Karpas-422 (cell line): ENCODE results near the gene CRYGA. TPM values are rescaled to one million over a fixed set of nuclear protein-coding genes. Genes with fewer than 3 reads are reported as not detected.

Experiments used
- DNase-seq: peaks from one replicate; pipeline ENCODE4 v3.0.0-alpha.2; 2015
- H2AFZ ChIP-seq: fragments of 200-600 bp; sonication (generic); 2 replicates; pipeline ENCODE4 v1.6.1; 2014; ENCODE audit warnings: antibody characterized with exemption, low read length, mixed read lengths
- H3K27ac ChIP-seq: fragments of 200-600 bp; sonication (generic); 2 replicates; pipeline ENCODE4 v1.5.1; 2014; ENCODE audit warnings: mild to moderate bottlenecking, low read length, moderate library complexity
- H3K27me3 ChIP-seq: fragments of 200-600 bp; sonication (generic); 2 replicates; pipeline ENCODE4 v1.6.1; 2014; ENCODE audit warnings: low read length, mixed read lengths
- H3K36me3 ChIP-seq: fragments of 200-600 bp; sonication (generic); 2 replicates; pipeline ENCODE4 v1.6.1; 2014; ENCODE audit warnings: low read length, mixed read lengths; ENCODE audit not compliant: insufficient read depth
- H3K4me1 ChIP-seq: fragments of 200-600 bp; sonication (generic); 2 replicates; pipeline ENCODE4 v1.6.1; 2014; ENCODE audit warnings: mild to moderate bottlenecking, low read length, mixed read lengths
- H3K4me2 ChIP-seq: fragments of 200-600 bp; sonication (generic); 2 replicates; pipeline ENCODE4 v1.6.1; 2014; ENCODE audit warnings: low read length, low read depth, mild to moderate bottlenecking; ENCODE audit not compliant: poor library complexity, severe bottlenecking
- H3K4me3 ChIP-seq: fragments of 200-600 bp; sonication (generic); 2 replicates; pipeline ENCODE4 v1.5.1; 2014; ENCODE audit warnings: mild to moderate bottlenecking, antibody characterized with exemption, low read length, mixed read lengths
- H3K79me2 ChIP-seq: fragments of 200-600 bp; sonication (generic); 2 replicates; pipeline ENCODE4 v1.6.1; 2014; ENCODE audit warnings: mild to moderate bottlenecking, low read length, mixed read lengths
- H3K9ac ChIP-seq: fragments of 200-600 bp; sonication (generic); 2 replicates; pipeline ENCODE4 v1.6.0; 2014; ENCODE audit warnings: low read length
- H3K9me2 ChIP-seq: fragments of 200-600 bp; sonication (generic), shearing (Covaris generic); replicated peaks from 2 replicates; pipeline ENCODE4 v1.6.0; 2014; ENCODE audit warnings: mild to moderate bottlenecking, low read length, moderate library complexity; ENCODE audit not compliant: insufficient read depth
- H3K9me3 ChIP-seq: fragments of 300-700, 200-600 bp; sonication (generic); 2 replicates; pipeline ENCODE4 v1.6.1; 2014; ENCODE audit warnings: low read length, mixed read lengths
- H4K20me1 ChIP-seq: fragments of 200-600 bp; sonication (generic); 2 replicates; pipeline ENCODE4 v1.6.1; 2014; ENCODE audit warnings: mild to moderate bottlenecking, antibody characterized with exemption, low read length, low read depth; ENCODE audit not compliant: insufficient read depth
- total RNA-seq: library from RNA; depleted of rRNA; stranded (reverse); fragments of >200 nt; shearing (Covaris generic); gene quantifications from 2 replicates; pipeline ENCODE4 v1.2.3, GENCODE V29; 2014; ENCODE audit warnings: low replicate concordance

Gene CRYGA
- total RNA-seq, 1 experiment from 2014 or later = not detected

- Histone ChIP-seq H2AFZ (no peak overlapping the region), H3K36me3 (no peaks in the 10 kb centered on the region), H3K27ac (no peak overlapping the region), H3K27me3 (no peaks in the 10 kb centered on the region), H3K9me2 (no peaks in the 10 kb centered on the region), H3K4me1 (no peaks in the 10 kb centered on the region), H3K4me2 (no peak overlapping the region), H3K4me3 (no peak overlapping the region), H3K9ac (no peak overlapping the region), H3K9me3 (no peaks in the 10 kb centered on the region), H4K20me1 (no peaks in the 10 kb centered on the region), H3K79me2 (no peaks in the 10 kb centered on the region)
- DNase-seq = no peak
Observed at GRCh38 chr2:208150094-208150493, 13.3 kb downstream of the CRYGA start.

GRCh38 chr2:208148803-208149202 lies 14.6 kb downstream of the CRYGA start:
- Histone ChIP-seq H3K9me3 (no peaks in the 10 kb centered on the region), H3K4me3 (no peak overlapping the region), H3K27me3 (no peaks in the 10 kb centered on the region), H3K36me3 (no peaks in the 10 kb centered on the region), H3K4me1 (no peaks in the 10 kb centered on the region), H3K79me2 (no peaks in the 10 kb centered on the region), H3K4me2 (no peak overlapping the region), H4K20me1 (no peaks in the 10 kb centered on the region), H2AFZ (no peak overlapping the region), H3K9me2 (no peaks in the 10 kb centered on the region), H3K27ac (no peak overlapping the region), H3K9ac (no peak overlapping the region)
- DNase-seq = no peak

GRCh38 chr2:208147759-208148158 lies 15.6 kb downstream of the CRYGA start:
- no peaks in the 10 kb centered on the region for H3K27me3 ChIP-seq
- no peak overlapping the region for H3K4me2 ChIP-seq
- no peaks in the 10 kb centered on the region for H3K4me1 ChIP-seq
- DNase-seq = no peak
- no peaks in the 10 kb centered on the region for H3K79me2 ChIP-seq
- no peak overlapping the region for H3K27ac ChIP-seq
- H3K36me3 ChIP-seq = no peaks in the 10 kb centered on the region
- H3K9me2 ChIP-seq = no peaks in the 10 kb centered on the region
- H4K20me1 ChIP-seq = no peaks in the 10 kb centered on the region
- H2AFZ ChIP-seq = no peak overlapping the region
- no peaks in the 10 kb centered on the region for H3K9me3 ChIP-seq
- H3K4me3 ChIP-seq = no peak overlapping the region
- H3K9ac ChIP-seq = no peak overlapping the region

GRCh38 chr2:208147008-208147407 lies 16.4 kb downstream of the CRYGA start:
- Histone ChIP-seq H3K79me2 (no peaks in the 10 kb centered on the region), H3K4me3 (no peak overlapping the region), H3K27me3 (no peaks in the 10 kb centered on the region), H4K20me1 (no peaks in the 10 kb centered on the region), H3K36me3 (no peaks in the 10 kb centered on the region), H3K27ac (no peak overlapping the region), H3K4me1 (no peaks in the 10 kb centered on the region), H3K9me3 (no peaks in the 10 kb centered on the region), H3K9me2 (no peaks in the 10 kb centered on the region), H3K9ac (no peak overlapping the region), H3K4me2 (no peak overlapping the region), H2AFZ (no peak overlapping the region)
- no peak for DNase-seq

GRCh38 chr2:208146006-208146405 lies 17.4 kb downstream of the CRYGA start, which contains the start of gene CRYGB:
Gene CRYGB, minus strand, starts transcription at chr2:208146158. Its CDS starts 38 bp downstream, at chr2:208146120.
- DNase-seq = no peak
- no peak within 1 kb of the TSS for H3K9ac ChIP-seq
- no peaks in the 10 kb centered on the region for H3K79me2 ChIP-seq
- no peaks in the 10 kb centered on the region for H3K36me3 ChIP-seq
- no peak within 1 kb of the TSS for H3K4me3 ChIP-seq
- H2AFZ ChIP-seq = no peak within 1 kb of the TSS
- H3K4me2 ChIP-seq = no peak within 1 kb of the TSS
- H3K9me2 ChIP-seq = no peaks in the 10 kb centered on the region
- no peaks in the 10 kb centered on the region for H3K4me1 ChIP-seq
- H4K20me1 ChIP-seq = no peaks in the 10 kb centered on the region
- H3K27ac ChIP-seq = no peak within 1 kb of the TSS
- no peaks in the 10 kb centered on the region for H3K9me3 ChIP-seq
- no peaks in the 10 kb centered on the region for H3K27me3 ChIP-seq

- Histone ChIP-seq H3K79me2 (no peaks in the 10 kb centered on the region), H3K4me2 (no peak overlapping the region), H3K9me3 (no peaks in the 10 kb centered on the region), H3K36me3 (no peaks in the 10 kb centered on the region), H2AFZ (no peak overlapping the region), H3K9me2 (no peaks in the 10 kb centered on the region), H3K27me3 (no peaks in the 10 kb centered on the region), H3K4me1 (no peaks in the 10 kb centered on the region), H4K20me1 (no peaks in the 10 kb centered on the region), H3K27ac (no peak overlapping the region), H3K9ac (no peak overlapping the region), H3K4me3 (no peak overlapping the region)
- no peak for DNase-seq
Observed at GRCh38 chr2:208142925-208143799, 20.2 kb downstream of the CRYGA start.

GRCh38 chr2:208142240-208142924 lies 21.0 kb downstream of the CRYGA start:
- Histone ChIP-seq H3K4me1 (no peaks in the 10 kb centered on the region), H2AFZ (no peak overlapping the region), H3K9me3 (no peaks in the 10 kb centered on the region), H3K9ac (no peak overlapping the region), H3K36me3 (no peaks in the 10 kb centered on the region), H4K20me1 (no peaks in the 10 kb centered on the region), H3K4me3 (no peak overlapping the region), H3K79me2 (no peaks in the 10 kb centered on the region), H3K27ac (no peak overlapping the region), H3K27me3 (no peaks in the 10 kb centered on the region), H3K9me2 (no peaks in the 10 kb centered on the region), H3K4me2 (no peak overlapping the region)
- no peak for DNase-seq

GRCh38 chr2:208139447-208139846 lies 23.9 kb downstream of the CRYGA start:
- DNase-seq = no peak
- Histone ChIP-seq H3K4me2 (no peak overlapping the region), H4K20me1 (no peaks in the 10 kb centered on the region), H3K27ac (no peak overlapping the region), H3K9ac (no peak overlapping the region), H2AFZ (no peak overlapping the region), H3K9me3 (no peaks in the 10 kb centered on the region), H3K4me1 (no peaks in the 10 kb centered on the region), H3K79me2 (no peaks in the 10 kb centered on the region), H3K4me3 (no peak overlapping the region), H3K27me3 (no peaks in the 10 kb centered on the region), H3K36me3 (no peaks in the 10 kb centered on the region), H3K9me2 (no peaks in the 10 kb centered on the region)
